H1 (cell line): ENCODE data around the gene CDON. TPM values are rescaled to one million over a fixed set of nuclear protein-coding genes. Genes with fewer than 3 reads are reported as not detected.

ENCODE experiments used
- CTCF ChIA-PET: fragments of 300-600 bp; sonication (Branson Sonifier 250); formaldehyde crosslinking; loops from one replicate; lab custom pipeline; 2021; ENCODE audit not compliant: partially characterized antibody; lab: Charles Lee
- POLR2A ChIA-PET: fragments of 300-600 bp; sonication (Branson Sonifier 250); formaldehyde crosslinking; loops from one replicate; lab custom pipeline; 2021; ENCODE audit warnings: inconsistent platforms; ENCODE audit not compliant: partially characterized antibody; lab: Charles Lee
- DNase-seq, 2 experiments: peaks; one replicate each; pipeline versions ENCODE4 v3.0.0 to v3.0.0-alpha.2; 2010 to 2022; ENCODE audit warnings: low spot score in 2 of 2, low read depth in 1 of 2, mixed read lengths in 1 of 2
- FAIRE-seq: peaks from 2 replicates; lab custom pipeline; 2011; peaks lifted over from hg19 to GRCh38; lab: Jason Lieb, UNC
- H2AFZ ChIP-seq: 2 replicates; pipeline ENCODE4 v1.8.1; 2012; ENCODE audit warnings: low read length, inconsistent platforms
- H2AK5ac ChIP-seq: 2 replicates; pipeline ENCODE4 v1.6.1; 2013; ENCODE audit warnings: low read depth, low read length
- H2BK120ac ChIP-seq: replicated peaks from 2 replicates; pipeline ENCODE3; 2013; ENCODE audit warnings: low read depth, low read length, inconsistent platforms
- H2BK12ac ChIP-seq: 2 replicates; pipeline ENCODE4 v1.6.1; 2013; ENCODE audit warnings: low read depth, low read length
- H2BK15ac ChIP-seq: 2 replicates; pipeline ENCODE4 v1.6.1; 2013; ENCODE audit warnings: low read length
- H2BK20ac ChIP-seq: 2 replicates; pipeline ENCODE4 v1.6.1; 2013; ENCODE audit warnings: low read length
- H2BK5ac ChIP-seq: 2 replicates; pipeline ENCODE4 v1.6.1; 2013; ENCODE audit warnings: low read depth, low read length
- H3K14ac ChIP-seq: 2 replicates; pipeline ENCODE4 v1.6.1; 2013; ENCODE audit warnings: inconsistent platforms; ENCODE audit not compliant: insufficient read length
- H3K18ac ChIP-seq: 2 replicates; pipeline ENCODE4 v1.6.1; 2013; ENCODE audit warnings: low read length; ENCODE audit errors: extremely low read depth
- H3K23ac ChIP-seq: 2 replicates; pipeline ENCODE4 v1.6.1; 2013; ENCODE audit warnings: inconsistent platforms; ENCODE audit not compliant: insufficient read length
- H3K23me2 ChIP-seq: 2 replicates; pipeline ENCODE4 v1.6.1; 2013; ENCODE audit warnings: low read depth, low read length
- H3K27ac ChIP-seq: 2 replicates; pipeline ENCODE4 v1.6.1; 2011; ENCODE audit warnings: low read depth, low read length, inconsistent platforms
- H3K27me3 ChIP-seq, 4 experiments: replicated peaks in 1 of 4; 1 replicate in 1 of 4; 2 replicates in 3 of 4; pipeline versions ENCODE4 v1.6.1 to v1.8.1; 2011 to 2013; ENCODE audit warnings: low read length in 3 of 4, mild to moderate bottlenecking in 3 of 4, inconsistent platforms in 2 of 4, mixed read lengths in 2 of 4, moderate library complexity in 1 of 4; ENCODE audit not compliant: control insufficient read depth in 3 of 4, insufficient read depth in 3 of 4; ENCODE audit errors: extremely low read depth in 1 of 4
- H3K36me3 ChIP-seq, 4 experiments: 2 replicates each; pipeline versions ENCODE4 v1.6.1 to v1.8.1; 2011 to 2013; ENCODE audit warnings: mild to moderate bottlenecking in 4 of 4, low read length in 3 of 4, moderate library complexity in 2 of 4, control low read depth in 1 of 4, inconsistent platforms in 1 of 4; ENCODE audit not compliant: insufficient read depth in 4 of 4, control insufficient read depth in 2 of 4
- H3K4ac ChIP-seq: replicated peaks from 2 replicates; pipeline ENCODE3; 2013; ENCODE audit warnings: low read length, low read depth, mixed read lengths, inconsistent platforms; ENCODE audit not compliant: insufficient read length
- H3K4me1 ChIP-seq, 4 experiments: replicated peaks in 1 of 4; 1 replicate in 1 of 4; 2 replicates in 3 of 4; pipeline versions ENCODE4 v1.6.1 to v1.8.1; 2011 to 2013; ENCODE audit warnings: low read length in 3 of 4, inconsistent platforms in 2 of 4, mixed read lengths in 1 of 4; ENCODE audit not compliant: insufficient read depth in 4 of 4, control insufficient read depth in 3 of 4
- H3K4me2 ChIP-seq, 2 experiments: 2 replicates each; pipeline versions ENCODE4 v1.6.1 to v1.8.1; 2011 to 2013; ENCODE audit warnings: low read depth in 2 of 2, low read length in 2 of 2, control low read depth in 1 of 2, inconsistent platforms in 1 of 2, mild to moderate bottlenecking in 1 of 2; ENCODE audit not compliant: insufficient read depth in 1 of 2
- H3K4me3 ChIP-seq, 4 experiments: fragments of 200-600, 300-600 bp in 1 of 4; sonication (generic), shearing (Covaris generic), sonication (Bioruptor Twin) in 1 of 4; 2 replicates each; pipeline versions ENCODE4 v1.5.1 to v1.8.1; 2011 to 2016; ENCODE audit warnings: low read length in 4 of 4, low read depth in 3 of 4, control low read depth in 2 of 4, inconsistent platforms in 2 of 4, mild to moderate bottlenecking in 2 of 4, mixed read lengths in 1 of 4, moderate library complexity in 1 of 4; ENCODE audit not compliant: insufficient read depth in 2 of 4; ENCODE audit errors: extremely low read depth in 1 of 4
- H3K56ac ChIP-seq: replicated peaks from 2 replicates; pipeline ENCODE3; 2013; ENCODE audit warnings: low read depth, mild to moderate bottlenecking, mixed read lengths, low read length, inconsistent platforms; ENCODE audit not compliant: insufficient read length
- H3K79me1 ChIP-seq: 2 replicates; pipeline ENCODE4 v1.6.1; 2013; ENCODE audit warnings: low read depth, low read length, control low read depth
- H3K79me2 ChIP-seq, 2 experiments: 2 replicates each; pipeline versions ENCODE4 v1.6.1 to v1.8.1; 2012 to 2013; ENCODE audit warnings: low read length in 2 of 2, mild to moderate bottlenecking in 2 of 2, inconsistent platforms in 1 of 2; ENCODE audit not compliant: insufficient read depth in 2 of 2, control insufficient read depth in 1 of 2
- H3K9ac ChIP-seq, 4 experiments: replicated peaks in 1 of 4; 1 replicate in 1 of 4; 2 replicates in 3 of 4; pipeline versions ENCODE4 v1.6.1 to v1.8.1; 2011 to 2013; ENCODE audit warnings: low read depth in 3 of 4, low read length in 3 of 4, control low read depth in 2 of 4, mild to moderate bottlenecking in 2 of 4, moderate library complexity in 2 of 4, inconsistent platforms in 1 of 4; ENCODE audit errors: extremely low read depth in 1 of 4
- H3K9me3 ChIP-seq, 2 experiments: 2 replicates each; pipeline versions ENCODE4 v1.6.1 to v1.8.1; 2012 to 2013; ENCODE audit warnings: mild to moderate bottlenecking in 2 of 2, moderate library complexity in 2 of 2, control low read depth in 1 of 2, inconsistent platforms in 1 of 2, low read depth in 1 of 2, low read length in 1 of 2, mixed read lengths in 1 of 2; ENCODE audit not compliant: insufficient read depth in 2 of 2
- H4K20me1 ChIP-seq, 2 experiments: replicated peaks in 1 of 2; 2 replicates each; pipeline versions ENCODE3 to v1.8.1; 2011 to 2013; ENCODE audit warnings: inconsistent platforms in 2 of 2, low read length in 2 of 2, mild to moderate bottlenecking in 1 of 2; ENCODE audit not compliant: insufficient read depth in 2 of 2, control insufficient read depth in 1 of 2
- H4K5ac ChIP-seq: 2 replicates; pipeline ENCODE4 v1.6.1; 2013; ENCODE audit warnings: low read length, low read depth, mixed read lengths, inconsistent platforms; ENCODE audit not compliant: insufficient read length
- H4K8ac ChIP-seq: 2 replicates; pipeline ENCODE4 v1.8.0; 2013; ENCODE audit warnings: mild to moderate bottlenecking, moderate library complexity, low read length, inconsistent platforms; ENCODE audit not compliant: insufficient read depth; ENCODE audit errors: extremely low read depth
- H4K91ac ChIP-seq: replicated peaks from 2 replicates; pipeline ENCODE3; 2013; ENCODE audit warnings: low read length, mixed read lengths, inconsistent platforms; ENCODE audit not compliant: insufficient read length
- BCL11A ChIP-seq, 2 experiments: IDR thresholded peaks; one replicate each; pipeline ENCODE4 v1.6.1; 2011; ENCODE audit warnings: low read depth in 2 of 2, low read length in 2 of 2, mild to moderate bottlenecking in 2 of 2
- CBX8 ChIP-seq: fragments of 300-800, 300-1000 bp; sonication (generic); IDR thresholded peaks from 2 replicates; pipeline ENCODE4 v1.7.1; 2016; ENCODE audit warnings: low read depth, low read length, borderline replicate concordance
- CEBPB ChIP-seq: IDR thresholded peaks from 2 replicates; pipeline ENCODE4 v1.6.1; 2012; ENCODE audit warnings: low read depth, low read length
- CHD1 ChIP-seq: IDR thresholded peaks from 2 replicates; pipeline ENCODE4 v1.6.1; 2012; ENCODE audit warnings: low read depth, low read length, improper control_type of control experiment
- CTBP2 ChIP-seq: IDR thresholded peaks from 2 replicates; pipeline ENCODE4 v1.7.0; 2011; ENCODE audit warnings: borderline replicate concordance, mild to moderate bottlenecking, moderate library complexity, mixed read lengths, low read length; ENCODE audit not compliant: insufficient read depth, insufficient read length
- MAX ChIP-seq: IDR thresholded peaks from 2 replicates; pipeline ENCODE4 v1.6.1; 2012; ENCODE audit warnings: inconsistent platforms
- NRF1 ChIP-seq: IDR thresholded peaks from 2 replicates; pipeline ENCODE4 v1.6.1; 2011; ENCODE audit warnings: mild to moderate bottlenecking, low read depth, low read length, improper control_type of control experiment
- RNF2 ChIP-seq: fragments of 200-900, 300-1000 bp; sonication (generic); IDR thresholded peaks from 2 replicates; pipeline ENCODE4 v1.7.1; 2016; ENCODE audit warnings: borderline replicate concordance, low read depth, mild to moderate bottlenecking, antibody characterized with exemption, low read length; ENCODE audit not compliant: poor library complexity, severe bottlenecking; ENCODE audit errors: missing control alignments
- SP2 ChIP-seq: IDR thresholded peaks from 2 replicates; pipeline ENCODE4 v1.6.1; 2012; ENCODE audit warnings: mild to moderate bottlenecking, low read length, inconsistent platforms
- YY1 ChIP-seq: IDR thresholded peaks from 2 replicates; pipeline ENCODE4 v1.6.1; 2011; ENCODE audit warnings: low read depth, mild to moderate bottlenecking, low read length
- WGBS, 2 experiments: shearing (Covaris generic) in 1 of 2; methylation state at CpG; one replicate each; pipeline versions ENCODE4 v1.1.6 to v1.1.7; 2013 to 2015; ENCODE audit warnings: low lambda C conversion rate in 2 of 2, mixed read lengths in 2 of 2, inconsistent platforms in 1 of 2, low coverage in 1 of 2, missing lambda C conversion rate in 1 of 2; ENCODE audit not compliant: insufficient replicate concordance in 2 of 2, insufficient coverage in 1 of 2, insufficient read length in 1 of 2; ENCODE audit errors: extremely low coverage in 1 of 2, missing lambda C conversion rate in 1 of 2; 5-methylcytosine and 5-hydroxymethylcytosine counted together
- polyA plus RNA-seq, 7 experiments: library from polyadenylated mRNA; depleted of rRNA in 3 of 7; stranded (reverse) in 5 of 7; unstranded in 2 of 7; fragments of >200 nt in 5 of 7; fragments of 200-250 nt in 2 of 7; gene quantifications; 1 replicate in 5 of 7; 2 replicates in 1 of 7; 4 replicates in 1 of 7; pipeline versions ENCODE4 v1.2.1 to v1.2.3, GENCODE V29; 2011 to 2013; ENCODE audit warnings: missing spikeins in 2 of 7, mixed read lengths in 2 of 7
- total RNA-seq: library from RNA; stranded (reverse); fragmentation: NEBNext Ultra II Directional; extraction: Animal tissue kit (Norgen Biotek cat#: 25700); gene quantifications from 2 replicates; pipeline ENCODE4 v1.2.1, GENCODE V29; 2021
- TF ChIP-seq, protein P1 (sequence below), 3 experiments: IDR thresholded peaks; 1 replicate in 2 of 3; 2 replicates in 1 of 3; pipeline versions ENCODE4 v1.5.1 to v1.6.1; 2011; ENCODE audit warnings: low read length in 3 of 3, mild to moderate bottlenecking in 3 of 3, inconsistent platforms in 2 of 3, low read depth in 1 of 3, moderate library complexity in 1 of 3; ENCODE audit not compliant: insufficient read depth in 1 of 3; ENCODE audit errors: control extremely low read depth in 1 of 3

CDON gene
- total and polyA plus RNA-seq, 2 of the 8 experiments (the other 6 are each of a cell fraction or from before 2014, with no cell fraction given): 11.0 to 32.5 TPM

GRCh38 chr11:126054408-126054807, 8.3 kb downstream of the CDON start:
- DNase-seq: no peak
- Histone ChIP-seq H2BK5ac (no peak overlapping the region), H3K79me2 (peaks cover 0 to 17% of the 10 kb centered on the region in 2 experiments; a peak in 2 of 4 replicates), H4K5ac (no peak overlapping the region), H2AFZ (no peak overlapping the region), H3K9ac (no peak overlapping the region), H4K91ac (no peak overlapping the region), H3K23ac (no peak overlapping the region), H3K18ac (no peak overlapping the region), H4K20me1 (no peaks in the 10 kb centered on the region), H3K4me1 (peaks cover 0 to 3% (median 3%) of the 10 kb centered on the region in 4 experiments; a peak in 5 of 7 replicates), H3K4me2 (no peak overlapping the region), H3K36me3 (peaks cover 0 to 3% (median 0%) of the 10 kb centered on the region in 4 experiments; a peak in 1 of 8 replicates), H2BK120ac (no peak overlapping the region), H3K27me3 (no peaks in the 10 kb centered on the region), H3K56ac (no peak overlapping the region), H2BK12ac (no peak overlapping the region), H2BK20ac (no peak overlapping the region), H3K4ac (no peak overlapping the region), H3K9me3 (no peaks in the 10 kb centered on the region), H3K14ac (no peak overlapping the region), H3K23me2 (no peaks in the 10 kb centered on the region), H3K4me3 (no peak overlapping the region), H2BK15ac (no peak overlapping the region), H4K8ac (no peak overlapping the region), H2AK5ac (no peak overlapping the region), H3K27ac (no peak overlapping the region), H3K79me1 (no peaks in the 10 kb centered on the region; the same call in 1 of the 2 replicates)
- WGBS, 2 experiments: 91% methylated on average over 5 of the region's 5 CpGs; no CpG with 5 or more reads in 1 of the 2 experiments
- CTCF ChIA-PET: no interaction called here
- no peak for FAIRE-seq
- POLR2A ChIA-PET: no interaction called here
- TF ChIP-seq RNF2 (no peak), CBX8 (no peak), MAX (no peak), CEBPB (no peak), YY1 (no peak), CTBP2 (no peak), BCL11A (IDR thresholded peaks at IDR 0.05; ENCODE audit: low read depth in 2 of 2, low read length in 2 of 2) (no peak), CHD1 (no peak), NRF1 (no peak), SP2 (no peak)
- TF ChIP-seq, protein P1, sequence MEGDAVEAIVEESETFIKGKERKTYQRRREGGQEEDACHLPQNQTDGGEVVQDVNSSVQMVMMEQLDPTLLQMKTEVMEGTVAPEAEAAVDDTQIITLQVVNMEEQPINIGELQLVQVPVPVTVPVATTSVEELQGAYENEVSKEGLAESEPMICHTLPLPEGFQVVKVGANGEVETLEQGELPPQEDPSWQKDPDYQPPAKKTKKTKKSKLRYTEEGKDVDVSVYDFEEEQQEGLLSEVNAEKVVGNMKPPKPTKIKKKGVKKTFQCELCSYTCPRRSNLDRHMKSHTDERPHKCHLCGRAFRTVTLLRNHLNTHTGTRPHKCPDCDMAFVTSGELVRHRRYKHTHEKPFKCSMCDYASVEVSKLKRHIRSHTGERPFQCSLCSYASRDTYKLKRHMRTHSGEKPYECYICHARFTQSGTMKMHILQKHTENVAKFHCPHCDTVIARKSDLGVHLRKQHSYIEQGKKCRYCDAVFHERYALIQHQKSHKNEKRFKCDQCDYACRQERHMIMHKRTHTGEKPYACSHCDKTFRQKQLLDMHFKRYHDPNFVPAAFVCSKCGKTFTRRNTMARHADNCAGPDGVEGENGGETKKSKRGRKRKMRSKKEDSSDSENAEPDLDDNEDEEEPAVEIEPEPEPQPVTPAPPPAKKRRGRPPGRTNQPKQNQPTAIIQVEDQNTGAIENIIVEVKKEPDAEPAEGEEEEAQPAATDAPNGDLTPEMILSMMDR (IDR thresholded peaks at IDR 0.05; ENCODE audit: control extremely low read depth in 1 of 3, insufficient read depth in 1 of 3, low read depth in 1 of 3, low read length in 3 of 3): no peak
